GM10266 (cell line): ENCODE results near the gene SLC8A3.

Experiments used
- DNase-seq: peaks from one replicate; pipeline ENCODE4 v3.0.0; 2012; ENCODE audit errors: extremely low spot score
- CTCF ChIP-seq: IDR thresholded peaks from 2 replicates; pipeline ENCODE4 v1.5.1; 2012; ENCODE audit warnings: mild to moderate bottlenecking, low read depth; ENCODE audit not compliant: control insufficient read depth, insufficient read depth; ENCODE audit errors: missing control alignments

SLC8A3 gene

GRCh38 chr14:70019695-70020094 is 169.1 kb downstream of the SLC8A3 start:
- DNase-seq = no peak
- no peak for TF ChIP-seq CTCF

GRCh38 chr14:70018713-70019211 is 170.0 kb downstream of the SLC8A3 start:
- no peak for DNase-seq
- TF ChIP-seq CTCF = no peak

DNA sequence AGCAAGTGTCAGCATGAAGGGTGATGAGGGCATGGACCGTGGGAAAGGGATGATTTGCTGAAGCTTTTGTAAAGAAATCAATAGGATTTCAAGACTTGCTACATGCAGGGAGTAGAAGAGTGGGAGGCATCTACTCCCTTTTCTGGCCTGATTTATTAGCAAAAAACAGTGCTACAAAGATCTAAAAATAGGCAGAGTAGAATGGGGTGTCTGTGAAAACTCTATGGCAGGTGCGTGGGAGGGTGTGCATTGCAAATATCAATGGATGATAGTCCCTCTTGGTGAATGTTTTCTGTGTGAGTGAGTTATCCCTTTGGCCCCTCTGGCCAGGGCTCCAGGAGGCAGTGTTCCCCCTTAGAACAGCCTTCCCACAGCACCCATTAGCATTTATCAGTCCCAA is 170.5 kb downstream of the SLC8A3 start:
- no peak for DNase-seq
- TF ChIP-seq CTCF = no peak

DNA sequence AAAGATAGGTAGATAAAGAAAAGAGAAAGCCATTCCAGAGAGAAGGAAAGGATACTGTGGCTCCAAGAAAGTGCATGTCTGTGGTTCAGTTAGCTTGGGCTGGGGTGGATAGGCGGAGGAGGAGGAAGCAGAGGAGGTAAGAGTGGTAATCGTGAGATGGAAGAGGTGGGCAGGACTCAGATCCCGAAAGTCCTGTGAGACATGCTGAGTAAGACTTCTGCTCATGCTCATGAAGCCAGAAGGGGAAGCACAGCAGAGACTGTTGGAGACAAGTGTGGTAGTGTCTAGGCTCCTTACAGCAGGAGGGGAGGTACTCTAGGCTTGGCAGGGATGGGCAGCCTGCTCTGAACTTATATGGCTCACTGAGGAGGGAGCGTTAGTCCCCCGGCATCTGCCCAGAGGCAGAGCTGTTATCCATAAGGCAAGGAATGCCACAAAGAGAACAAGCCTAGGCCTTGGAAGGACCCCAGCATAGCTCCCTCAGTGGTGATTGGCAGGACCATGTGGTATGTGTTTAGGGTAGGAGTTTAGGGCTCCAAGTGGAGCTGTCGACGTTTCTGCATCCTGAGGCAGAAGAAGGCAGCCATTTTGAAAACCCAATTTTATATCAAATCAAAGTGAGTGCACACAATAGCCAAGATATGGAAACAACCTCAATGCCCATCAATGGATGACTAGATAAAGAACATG is 174.2 kb downstream of the SLC8A3 start:
- DNase-seq = no peak
- TF ChIP-seq CTCF = no peak

- peak; percentile 69 for TF ChIP-seq CTCF
- DNase-seq = peak; percentile 49
Measured at GRCh38 chr14:70013271-70013873, 175.4 kb downstream of the SLC8A3 start.

- TF ChIP-seq CTCF = no peak
- DNase-seq = no peak
Measured at GRCh38 chr14:70011708-70012107, 177.0 kb downstream of the SLC8A3 start.

DNA sequence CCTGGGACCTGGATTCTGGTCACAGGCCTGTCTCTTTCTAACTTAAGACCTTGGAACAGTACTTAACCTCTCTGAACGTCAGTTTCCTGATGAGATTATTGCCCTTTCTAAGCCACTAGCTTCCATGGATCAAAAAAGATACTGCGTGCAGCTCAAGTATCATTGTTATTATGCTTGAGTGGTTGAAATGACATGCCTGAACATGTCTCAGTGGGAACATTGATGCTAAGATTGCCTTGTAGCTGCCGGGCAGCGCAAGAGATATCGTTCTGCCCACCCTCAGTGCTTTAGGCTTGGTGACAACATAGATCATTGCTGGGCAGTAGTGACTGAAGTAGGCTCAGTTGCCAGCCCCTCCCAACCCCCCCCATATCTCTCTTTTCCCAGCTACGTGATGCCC is 177.7 kb downstream of the SLC8A3 start:
- DNase-seq = no peak
- no peak for TF ChIP-seq CTCF
